Measurements from ENCODE around the gene RNGTT.

Gene RNGTT

DNA sequence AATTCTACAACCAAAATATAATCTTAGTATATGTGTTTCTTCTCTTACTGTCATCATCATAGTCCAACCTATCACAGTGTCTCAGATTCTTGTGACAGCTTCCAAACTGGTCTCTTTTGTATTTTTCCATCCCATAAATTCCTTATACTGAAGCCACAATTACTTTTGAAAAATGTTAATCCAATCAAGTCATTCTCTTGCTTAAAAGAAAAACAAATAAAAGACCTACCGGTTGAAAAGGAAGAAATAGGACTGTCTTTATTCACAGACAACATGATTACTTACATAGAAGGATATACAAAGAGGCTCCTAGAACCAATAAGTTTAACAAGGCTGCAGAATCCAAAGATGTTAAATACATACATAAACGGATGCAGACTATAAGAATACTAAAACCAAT lies 339.9 kb downstream of the RNGTT start:
- no peaks in the 10 kb centered on the region for H3K27me3 ChIP-seq (ENCODE audit: insufficient read depth, low read length, poor library complexity, severe bottlenecking)
- no peaks in the 10 kb centered on the region for H3K36me3 ChIP-seq (ENCODE audit: insufficient read depth, low read length)
- no peak overlapping the region for H3K4me2 ChIP-seq (ENCODE audit: low read depth, low read length, poor library complexity, severe bottlenecking)
- no peaks in the 10 kb centered on the region for H3F3A ChIP-seq (ENCODE audit: low read depth)
- no peak overlapping the region for H3K4me3 ChIP-seq (ENCODE audit: low read length, poor library complexity, severe bottlenecking)
- no peaks in the 10 kb centered on the region for H3K79me2 ChIP-seq (ENCODE audit: insufficient read depth, low read length)
- TF ChIP-seq EZH2phosphoT487 (IDR thresholded peaks at IDR 0.05; ENCODE audit: borderline replicate concordance) = no peak
- TF ChIP-seq, protein P1, sequence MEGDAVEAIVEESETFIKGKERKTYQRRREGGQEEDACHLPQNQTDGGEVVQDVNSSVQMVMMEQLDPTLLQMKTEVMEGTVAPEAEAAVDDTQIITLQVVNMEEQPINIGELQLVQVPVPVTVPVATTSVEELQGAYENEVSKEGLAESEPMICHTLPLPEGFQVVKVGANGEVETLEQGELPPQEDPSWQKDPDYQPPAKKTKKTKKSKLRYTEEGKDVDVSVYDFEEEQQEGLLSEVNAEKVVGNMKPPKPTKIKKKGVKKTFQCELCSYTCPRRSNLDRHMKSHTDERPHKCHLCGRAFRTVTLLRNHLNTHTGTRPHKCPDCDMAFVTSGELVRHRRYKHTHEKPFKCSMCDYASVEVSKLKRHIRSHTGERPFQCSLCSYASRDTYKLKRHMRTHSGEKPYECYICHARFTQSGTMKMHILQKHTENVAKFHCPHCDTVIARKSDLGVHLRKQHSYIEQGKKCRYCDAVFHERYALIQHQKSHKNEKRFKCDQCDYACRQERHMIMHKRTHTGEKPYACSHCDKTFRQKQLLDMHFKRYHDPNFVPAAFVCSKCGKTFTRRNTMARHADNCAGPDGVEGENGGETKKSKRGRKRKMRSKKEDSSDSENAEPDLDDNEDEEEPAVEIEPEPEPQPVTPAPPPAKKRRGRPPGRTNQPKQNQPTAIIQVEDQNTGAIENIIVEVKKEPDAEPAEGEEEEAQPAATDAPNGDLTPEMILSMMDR (conservative IDR thresholded peaks at IDR 0.05; ENCODE audit: low read length) = no peak
- H3K9me2 ChIP-seq (replicated peaks; ENCODE audit: low read depth, low read length) = no peaks in the 10 kb centered on the region
- H4K20me1 ChIP-seq (ENCODE audit: insufficient read depth, low read length, poor library complexity, severe bottlenecking) = no peaks in the 10 kb centered on the region
- H3K9ac ChIP-seq (ENCODE audit: low read depth, low read length, poor library complexity, severe bottlenecking) = no peak overlapping the region
- H3K4me1 ChIP-seq (ENCODE audit: insufficient read depth, low read length, poor library complexity, severe bottlenecking) = peaks cover 11% of the 10 kb centered on the region
- H3K9me3 ChIP-seq (ENCODE audit: insufficient read depth, low read depth, low read length) = no peaks in the 10 kb centered on the region
- no peak overlapping the region for H2AFZ ChIP-seq (ENCODE audit: low read length)

DNA sequence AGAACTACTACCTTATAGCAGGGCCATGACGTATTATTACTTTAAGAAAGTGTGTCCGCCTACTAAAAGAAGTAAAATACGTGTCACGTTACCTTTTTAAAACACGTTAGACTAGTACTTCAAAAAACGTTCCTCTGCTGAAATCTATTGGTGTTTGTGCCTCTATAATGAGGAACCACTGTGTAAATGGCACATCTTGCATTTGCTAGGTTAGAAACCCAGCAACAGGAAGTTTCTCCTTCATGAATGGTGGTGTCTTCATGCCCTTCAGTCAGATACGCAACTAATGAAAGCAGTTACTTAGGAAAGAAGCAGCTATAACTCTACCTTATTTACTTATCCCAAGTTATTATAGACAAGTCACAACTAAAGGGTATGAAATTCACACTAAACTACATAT lies 343.5 kb downstream of the RNGTT start:
- Histone ChIP-seq H3F3A (ENCODE audit: low read depth) (no peaks in the 10 kb centered on the region), H3K9me2 (replicated peaks; ENCODE audit: low read depth, low read length) (no peaks in the 10 kb centered on the region), H4K20me1 (ENCODE audit: insufficient read depth, low read length, poor library complexity, severe bottlenecking) (no peaks in the 10 kb centered on the region), H3K9ac (ENCODE audit: low read depth, low read length, poor library complexity, severe bottlenecking) (no peak overlapping the region), H3K9me3 (ENCODE audit: insufficient read depth, low read depth, low read length) (no peaks in the 10 kb centered on the region), H3K4me3 (ENCODE audit: low read length, poor library complexity, severe bottlenecking) (no peak overlapping the region), H3K79me2 (ENCODE audit: insufficient read depth, low read length) (no peaks in the 10 kb centered on the region), H2AFZ (ENCODE audit: low read length) (no peak overlapping the region), H3K27me3 (ENCODE audit: insufficient read depth, low read length, poor library complexity, severe bottlenecking) (no peaks in the 10 kb centered on the region), H3K4me2 (ENCODE audit: low read depth, low read length, poor library complexity, severe bottlenecking) (no peak overlapping the region), H3K4me1 (ENCODE audit: insufficient read depth, low read length, poor library complexity, severe bottlenecking) (peaks cover 3% of the 10 kb centered on the region), H3K36me3 (ENCODE audit: insufficient read depth, low read length) (no peaks in the 10 kb centered on the region)
- TF ChIP-seq, protein P1 (conservative IDR thresholded peaks at IDR 0.05; ENCODE audit: low read length) = no peak
- no peak for TF ChIP-seq EZH2phosphoT487 (IDR thresholded peaks at IDR 0.05; ENCODE audit: borderline replicate concordance)

DNA sequence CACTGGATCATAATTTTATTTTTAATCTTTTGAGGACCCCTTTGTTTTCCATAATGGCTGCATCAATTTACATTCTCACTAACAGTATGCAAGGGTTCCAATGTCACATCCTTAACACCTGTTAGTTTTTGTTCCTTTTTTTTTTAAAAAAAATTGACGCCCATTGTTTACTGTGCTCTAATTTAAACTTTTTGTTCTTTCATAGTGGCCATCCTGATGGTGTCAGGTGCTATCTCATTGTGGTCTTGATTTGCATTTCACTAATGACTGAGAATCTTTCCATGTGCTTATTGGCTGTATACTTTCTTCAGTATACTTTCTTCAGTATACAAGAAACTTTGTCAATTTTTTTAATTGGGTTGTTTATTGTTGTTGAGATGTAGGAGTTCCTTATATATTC lies 347.0 kb downstream of the RNGTT start:
- Histone ChIP-seq H3K36me3 (ENCODE audit: insufficient read depth, low read length) (peaks cover 24% of the 10 kb centered on the region), H3K4me3 (ENCODE audit: low read length, poor library complexity, severe bottlenecking) (no peak overlapping the region), H3K4me2 (ENCODE audit: low read depth, low read length, poor library complexity, severe bottlenecking) (no peak overlapping the region), H3K4me1 (ENCODE audit: insufficient read depth, low read length, poor library complexity, severe bottlenecking) (no peaks in the 10 kb centered on the region), H4K20me1 (ENCODE audit: insufficient read depth, low read length, poor library complexity, severe bottlenecking) (no peaks in the 10 kb centered on the region), H3K27me3 (ENCODE audit: insufficient read depth, low read length, poor library complexity, severe bottlenecking) (no peaks in the 10 kb centered on the region), H3K9me3 (ENCODE audit: insufficient read depth, low read depth, low read length) (no peaks in the 10 kb centered on the region), H3F3A (ENCODE audit: low read depth) (no peaks in the 10 kb centered on the region), H2AFZ (ENCODE audit: low read length) (no peak overlapping the region), H3K9ac (ENCODE audit: low read depth, low read length, poor library complexity, severe bottlenecking) (no peak overlapping the region), H3K79me2 (ENCODE audit: insufficient read depth, low read length) (no peaks in the 10 kb centered on the region), H3K9me2 (replicated peaks; ENCODE audit: low read depth, low read length) (no peaks in the 10 kb centered on the region)
- TF ChIP-seq, protein P1 (conservative IDR thresholded peaks at IDR 0.05; ENCODE audit: low read length) = no peak
- no peak for TF ChIP-seq EZH2phosphoT487 (IDR thresholded peaks at IDR 0.05; ENCODE audit: borderline replicate concordance)

Measured in Loucy (cell line).